ENCODE data around the gene PDE3B.
"Not testable (repeated sequence)": the region's sequence is repeated elsewhere in the genome, so short reads cannot be mapped to it uniquely, and the experiment has no call there.

Gene PDE3B

GRCh38 chr11:14700593-14700992, 57.0 kb downstream of the PDE3B start:
- CTCF ChIA-PET: no interaction called here
- H3K4me3 ChIP-seq (ENCODE audit: low read depth, low read length): no peak overlapping the region
- DNase-seq (ENCODE audit: low read depth, low spot score): no peak
- no peak for TF ChIP-seq CTCF (IDR thresholded peaks at IDR 0.05; ENCODE audit: insufficient read depth, low read length, missing control alignments)
- POLR2A ChIA-PET: no interaction called here

GRCh38 chr11:14702760-14703159, 59.2 kb downstream of the PDE3B start:
- ChIA-PET CTCF (no interaction called here), POLR2A (no interaction called here)
- no peak overlapping the region for H3K4me3 ChIP-seq (ENCODE audit: low read depth, low read length)
- DNase-seq (ENCODE audit: low read depth, low spot score): no peak
- TF ChIP-seq CTCF (IDR thresholded peaks at IDR 0.05; ENCODE audit: insufficient read depth, low read length, missing control alignments): no peak

- ChIA-PET CTCF (no interaction called here), POLR2A (no interaction called here)
- TF ChIP-seq CTCF (IDR thresholded peaks at IDR 0.05; ENCODE audit: insufficient read depth, low read length, missing control alignments): no peak
- H3K4me3 ChIP-seq (ENCODE audit: low read depth, low read length): no peak overlapping the region
- DNase-seq (ENCODE audit: low read depth, low spot score): no peak
Observed at GRCh38 chr11:14703731-14704130, 60.1 kb downstream of the PDE3B start.

GRCh38 chr11:14705067-14705466, 61.5 kb downstream of the PDE3B start:
- no peak overlapping the region for H3K4me3 ChIP-seq (ENCODE audit: low read depth, low read length)
- POLR2A ChIA-PET: no interaction called here
- no peak for DNase-seq (ENCODE audit: low read depth, low spot score)
- CTCF ChIA-PET: no interaction called here
- TF ChIP-seq CTCF (IDR thresholded peaks at IDR 0.05; ENCODE audit: insufficient read depth, low read length, missing control alignments): no peak

GRCh38 chr11:14713496-14714244, 70.1 kb downstream of the PDE3B start:
- no peak for DNase-seq (ENCODE audit: low read depth, low spot score)
- CTCF ChIA-PET: no interaction called here
- H3K4me3 ChIP-seq (ENCODE audit: low read depth, low read length): no peak overlapping the region
- no peak for TF ChIP-seq CTCF (IDR thresholded peaks at IDR 0.05; ENCODE audit: insufficient read depth, low read length, missing control alignments)
- POLR2A ChIA-PET: no interaction called here

GRCh38 chr11:14715669-14716068, 72.1 kb downstream of the PDE3B start:
- POLR2A ChIA-PET; H3K4me3 ChIP-seq (ENCODE audit: low read depth, low read length); DNase-seq (ENCODE audit: low read depth, low spot score); CTCF ChIA-PET: not testable (repeated sequence)

- ChIA-PET POLR2A (interaction anchor here (0.5 kb wide), 1 partner anchor 61 kb away, joined by 3 read pairs; no protein-coding TSS in a partner anchor), CTCF (no interaction called here)
- no peak for DNase-seq (ENCODE audit: low read depth, low spot score)
- H3K4me3 ChIP-seq (ENCODE audit: low read depth, low read length): no peak overlapping the region
- no peak for TF ChIP-seq CTCF (IDR thresholded peaks at IDR 0.05; ENCODE audit: insufficient read depth, low read length, missing control alignments)
Observed at GRCh38 chr11:14722496-14722895, 78.9 kb downstream of the PDE3B start.

Data from AG04449 (cell line).